Astrocyte (in vitro differentiated cells and primary cell): ENCODE measurements around the gene GTF3A.

Experiments
- EZH2 ChIP-seq: IDR thresholded peaks from 2 replicates; pipeline ENCODE4 v1.6.1; 2012; ENCODE audit warnings: mild to moderate bottlenecking, low read length, inconsistent platforms; ENCODE audit not compliant: insufficient read depth
- TF ChIP-seq, protein P1 (sequence below): IDR thresholded peaks from 2 replicates; pipeline ENCODE4 v1.5.1; 2011; ENCODE audit warnings: low read depth, mild to moderate bottlenecking, inconsistent platforms, low read length, moderate library complexity; ENCODE audit not compliant: insufficient read depth

- TF ChIP-seq, protein P1, sequence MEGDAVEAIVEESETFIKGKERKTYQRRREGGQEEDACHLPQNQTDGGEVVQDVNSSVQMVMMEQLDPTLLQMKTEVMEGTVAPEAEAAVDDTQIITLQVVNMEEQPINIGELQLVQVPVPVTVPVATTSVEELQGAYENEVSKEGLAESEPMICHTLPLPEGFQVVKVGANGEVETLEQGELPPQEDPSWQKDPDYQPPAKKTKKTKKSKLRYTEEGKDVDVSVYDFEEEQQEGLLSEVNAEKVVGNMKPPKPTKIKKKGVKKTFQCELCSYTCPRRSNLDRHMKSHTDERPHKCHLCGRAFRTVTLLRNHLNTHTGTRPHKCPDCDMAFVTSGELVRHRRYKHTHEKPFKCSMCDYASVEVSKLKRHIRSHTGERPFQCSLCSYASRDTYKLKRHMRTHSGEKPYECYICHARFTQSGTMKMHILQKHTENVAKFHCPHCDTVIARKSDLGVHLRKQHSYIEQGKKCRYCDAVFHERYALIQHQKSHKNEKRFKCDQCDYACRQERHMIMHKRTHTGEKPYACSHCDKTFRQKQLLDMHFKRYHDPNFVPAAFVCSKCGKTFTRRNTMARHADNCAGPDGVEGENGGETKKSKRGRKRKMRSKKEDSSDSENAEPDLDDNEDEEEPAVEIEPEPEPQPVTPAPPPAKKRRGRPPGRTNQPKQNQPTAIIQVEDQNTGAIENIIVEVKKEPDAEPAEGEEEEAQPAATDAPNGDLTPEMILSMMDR, result no peak
- no peak for TF ChIP-seq EZH2
Observed at GRCh38 chr13:27437126-27437525, 12.7 kb downstream of the GTF3A start.
